Measurements from ENCODE around the gene KLF13.

Gene KLF13

DNA sequence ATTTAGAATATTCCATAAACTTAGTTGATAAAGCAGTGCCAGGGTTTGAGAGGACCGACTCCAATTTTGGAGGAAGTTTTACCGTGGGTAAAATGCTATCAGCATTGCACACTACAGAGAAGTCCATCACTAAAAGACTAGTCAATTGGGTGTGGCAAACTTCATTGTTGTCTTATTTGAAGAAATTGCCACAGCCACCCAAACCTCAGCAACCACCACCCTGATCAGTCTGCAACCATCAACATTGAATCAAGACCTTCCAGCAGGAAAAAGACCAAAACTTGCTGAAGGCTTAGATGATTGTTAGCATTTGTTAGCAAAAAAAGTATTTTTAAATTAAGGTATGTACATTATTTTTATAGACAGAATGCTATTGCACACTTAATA, 60.5 kb downstream of the KLF13 start:
- Histone ChIP-seq H3F3A (ENCODE audit: control insufficient read depth, insufficient read depth) (peaks cover 5% of the 10 kb centered on the region; the same call in 1 of the 2 replicates), H3K9me2 (replicated peaks; ENCODE audit: control insufficient read depth, low read length) (no peaks in the 10 kb centered on the region), H3K36me3 (ENCODE audit: control insufficient read depth, low read length) (no peaks in the 10 kb centered on the region), H3K4me2 (ENCODE audit: low read length) (no peak overlapping the region), H3K9me3 (ENCODE audit: control insufficient read depth, insufficient read depth, low read length) (no peaks in the 10 kb centered on the region), H4K20me1 (ENCODE audit: control insufficient read depth, insufficient read depth, low read depth, low read length) (no peaks in the 10 kb centered on the region), H3K27me3 (ENCODE audit: control insufficient read depth, low read length) (peaks cover 12% of the 10 kb centered on the region; the same call in 1 of the 2 replicates), H3K4me1 (ENCODE audit: control insufficient read depth, low read length) (peaks cover 5% of the 10 kb centered on the region; the same call in 1 of the 2 replicates), H3K79me2 (ENCODE audit: control insufficient read depth, low read length) (no peaks in the 10 kb centered on the region), H3K4me3 (ENCODE audit: low read length) (no peak overlapping the region), H3K27ac (ENCODE audit: low read depth, low read length) (no peak overlapping the region)
- TF ChIP-seq EZH2phosphoT487 (IDR thresholded peaks at IDR 0.05; ENCODE audit: borderline replicate concordance, low read length) (no peak), CTCF (IDR thresholded peaks at IDR 0.05; ENCODE audit: low read depth, low read length, poor library complexity, severe bottlenecking) (no peak)

DNA sequence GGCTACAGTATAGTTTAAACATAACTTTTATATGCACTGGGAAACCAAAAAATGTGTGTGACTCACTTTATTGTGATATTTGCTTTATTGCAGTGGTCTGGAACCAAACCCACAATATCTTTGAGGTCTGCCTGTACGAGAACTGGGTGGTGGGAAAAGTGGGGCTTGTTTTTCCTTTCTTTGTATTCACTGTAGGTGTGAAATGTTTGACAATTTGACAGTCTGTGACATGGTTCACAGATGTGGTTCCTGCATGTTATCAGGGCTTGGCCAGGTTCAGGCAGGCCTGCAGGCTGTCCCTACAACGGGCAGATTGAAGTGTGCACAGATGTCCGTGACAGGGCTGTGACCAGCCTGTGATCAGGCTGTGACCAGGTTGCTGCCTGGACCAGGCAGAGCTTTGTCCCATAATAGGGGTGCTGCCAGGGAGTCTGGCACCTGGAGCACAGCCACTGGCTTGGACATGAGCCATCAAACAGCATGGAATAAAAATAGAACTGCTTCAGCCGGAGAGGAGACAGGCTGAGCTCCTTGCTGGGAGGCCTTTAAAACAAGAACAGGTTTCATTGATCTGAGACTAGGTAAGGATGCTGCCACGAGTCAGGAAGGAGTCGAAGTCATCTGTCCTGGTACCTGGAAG, 61.0 kb downstream of the KLF13 start:
- Histone ChIP-seq H3K4me3 (ENCODE audit: low read length) (no peak overlapping the region), H3F3A (ENCODE audit: control insufficient read depth, insufficient read depth) (peaks cover 5% of the 10 kb centered on the region; the same call in 1 of the 2 replicates), H3K4me2 (ENCODE audit: low read length) (no peak overlapping the region), H3K9me3 (ENCODE audit: control insufficient read depth, insufficient read depth, low read length) (no peaks in the 10 kb centered on the region), H3K9me2 (replicated peaks; ENCODE audit: control insufficient read depth, low read length) (no peaks in the 10 kb centered on the region), H3K27me3 (ENCODE audit: control insufficient read depth, low read length) (peaks cover 13% of the 10 kb centered on the region; the same call in 1 of the 2 replicates), H3K79me2 (ENCODE audit: control insufficient read depth, low read length) (no peaks in the 10 kb centered on the region), H3K4me1 (ENCODE audit: control insufficient read depth, low read length) (peaks cover 6% of the 10 kb centered on the region; the same call in 1 of the 2 replicates), H3K36me3 (ENCODE audit: control insufficient read depth, low read length) (no peaks in the 10 kb centered on the region), H3K27ac (ENCODE audit: low read depth, low read length) (no peak overlapping the region), H4K20me1 (ENCODE audit: control insufficient read depth, insufficient read depth, low read depth, low read length) (no peaks in the 10 kb centered on the region)
- TF ChIP-seq CTCF (IDR thresholded peaks at IDR 0.05; ENCODE audit: low read depth, low read length, poor library complexity, severe bottlenecking) (no peak), EZH2phosphoT487 (IDR thresholded peaks at IDR 0.05; ENCODE audit: borderline replicate concordance, low read length) (no peak)

DNA sequence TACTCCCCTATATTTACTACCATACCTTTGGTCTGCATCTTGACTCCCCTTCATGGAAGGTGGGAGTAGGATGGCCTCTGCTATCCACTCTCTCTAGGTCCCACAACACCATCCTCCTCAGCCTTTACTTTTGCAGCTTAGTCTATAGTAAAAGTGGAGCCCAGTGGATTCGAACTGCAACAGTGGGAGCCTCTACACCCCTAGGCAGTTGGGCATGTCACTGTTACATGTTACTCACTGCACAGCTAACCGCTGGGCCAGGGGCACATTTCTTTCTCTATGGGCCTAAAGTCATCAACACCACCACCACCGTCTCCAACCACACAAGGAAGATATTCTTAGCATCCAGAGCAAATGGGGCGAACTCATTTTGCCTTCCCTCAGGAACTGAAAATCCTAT, 62.9 kb downstream of the KLF13 start:
- Histone ChIP-seq H3K4me3 (ENCODE audit: low read length) (no peak overlapping the region), H3K4me1 (ENCODE audit: control insufficient read depth, low read length) (peaks cover 15% of the 10 kb centered on the region), H3K4me2 (ENCODE audit: low read length) (no peak overlapping the region), H3K36me3 (ENCODE audit: control insufficient read depth, low read length) (no peaks in the 10 kb centered on the region), H3F3A (ENCODE audit: control insufficient read depth, insufficient read depth) (peaks cover 4% of the 10 kb centered on the region), H3K9me2 (replicated peaks; ENCODE audit: control insufficient read depth, low read length) (no peaks in the 10 kb centered on the region), H3K27ac (ENCODE audit: low read depth, low read length) (no peak overlapping the region), H3K79me2 (ENCODE audit: control insufficient read depth, low read length) (no peaks in the 10 kb centered on the region), H4K20me1 (ENCODE audit: control insufficient read depth, insufficient read depth, low read depth, low read length) (no peaks in the 10 kb centered on the region), H3K9me3 (ENCODE audit: control insufficient read depth, insufficient read depth, low read length) (no peaks in the 10 kb centered on the region), H3K27me3 (ENCODE audit: control insufficient read depth, low read length) (peaks cover 20% of the 10 kb centered on the region)
- no peak for TF ChIP-seq CTCF (IDR thresholded peaks at IDR 0.05; ENCODE audit: low read depth, low read length, poor library complexity, severe bottlenecking)
- TF ChIP-seq EZH2phosphoT487 (IDR thresholded peaks at IDR 0.05; ENCODE audit: borderline replicate concordance, low read length) = no peak
